ENCODE results near the gene LHFPL6.

The LHFPL6 gene

DNA sequence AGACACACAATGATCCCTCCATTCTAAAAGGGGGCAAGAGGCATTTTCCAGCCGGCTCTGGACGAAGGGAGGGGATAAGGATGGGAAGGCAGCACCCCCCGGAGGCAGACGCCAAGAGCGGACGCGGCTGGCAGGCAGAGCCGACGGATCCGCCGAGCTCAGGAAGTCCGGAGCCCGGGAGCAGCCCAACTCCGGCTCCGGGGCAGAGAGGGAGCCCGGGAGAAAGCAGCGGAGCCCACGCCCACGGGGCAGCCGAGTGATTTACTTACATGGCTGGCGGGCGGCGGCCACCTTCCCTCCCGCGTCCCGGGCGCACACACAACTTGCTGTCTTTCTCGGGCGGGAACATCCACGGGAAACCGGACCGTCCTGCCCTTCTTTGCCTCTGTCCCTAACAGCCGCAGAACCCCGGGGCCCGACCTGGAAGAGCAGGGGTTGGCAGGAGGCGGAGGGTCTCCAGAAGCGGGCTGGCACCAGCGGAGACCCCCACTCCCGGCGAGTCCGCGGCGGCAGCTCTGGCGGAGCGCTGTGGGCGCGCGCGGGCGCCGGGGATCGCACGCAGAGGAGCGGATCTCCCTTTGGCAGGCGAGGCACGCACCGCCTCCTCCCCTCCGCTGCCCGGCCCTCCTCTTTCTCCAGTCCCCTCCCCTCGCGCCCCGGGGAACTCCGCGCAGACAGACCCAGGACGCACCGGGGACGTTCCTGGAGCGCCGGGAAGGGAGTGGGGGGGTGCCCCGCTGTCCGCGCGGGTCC lies at the start of gene LHFPL6:
LHFPL6 (minus strand) TSS at position 580 of the 753 bp plus-strand sequence.
- Mint-ChIP-seq H3K36me3 (no peaks in the 10 kb centered on the region), H3K27ac (no peak within 1 kb of the TSS), H3K4me1 (peaks cover 7% of the 10 kb centered on the region), H3K27me3 (peaks cover 32% of the 10 kb centered on the region), H3K4me3 (peak within 1 kb of the TSS; percentile 79), H3K9me3 (no peaks in the 10 kb centered on the region)

DNA sequence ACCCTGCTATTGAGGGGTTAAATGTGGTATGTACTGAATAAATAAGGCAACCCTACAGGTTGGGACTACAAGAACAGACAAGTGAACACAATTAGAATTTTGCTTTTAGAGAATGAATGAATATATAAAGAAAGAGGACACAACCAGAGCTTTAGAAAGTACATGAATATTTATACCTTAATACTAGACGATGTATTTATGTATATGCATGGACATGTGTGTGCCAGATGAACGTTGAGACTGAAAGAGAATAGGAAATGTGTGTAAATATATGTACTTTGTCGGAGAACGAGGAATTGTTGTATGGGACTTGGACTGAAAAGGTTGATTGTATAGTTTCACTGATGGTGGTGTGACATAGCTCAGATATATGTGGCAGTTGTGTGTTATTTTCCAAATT lies 43.1 kb upstream of the LHFPL6 start:
- Mint-ChIP-seq H3K9me3 (no peaks in the 10 kb centered on the region), H3K4me1 (no peaks in the 10 kb centered on the region), H3K36me3 (no peaks in the 10 kb centered on the region), H3K27ac (no peak overlapping the region), H3K27me3 (peaks cover 1% of the 10 kb centered on the region), H3K4me3 (no peak overlapping the region)

DNA sequence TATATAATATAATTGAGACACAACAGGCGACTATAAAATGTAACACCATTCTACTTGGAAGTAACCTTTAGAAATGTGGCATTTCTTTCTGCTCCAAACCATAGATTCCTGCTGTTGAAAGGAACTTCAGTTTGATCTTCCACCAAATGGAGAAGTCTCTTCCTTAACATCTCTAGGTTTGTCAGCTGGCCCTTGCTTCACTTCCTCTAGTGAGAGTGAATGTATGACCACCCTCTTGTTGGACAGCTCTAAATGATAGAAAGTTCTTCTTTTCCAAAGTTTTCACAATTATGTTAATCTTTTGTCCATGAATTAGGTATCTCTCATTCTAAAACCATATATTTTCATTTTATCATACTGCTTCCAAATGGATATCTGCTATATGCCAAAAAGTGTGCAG lies 38.7 kb upstream of the LHFPL6 start:
- Mint-ChIP-seq H3K36me3 (peaks cover 4% of the 10 kb centered on the region), H3K9me3 (no peaks in the 10 kb centered on the region), H3K4me1 (no peaks in the 10 kb centered on the region), H3K27ac (no peak overlapping the region), H3K4me3 (no peak overlapping the region), H3K27me3 (peaks cover 14% of the 10 kb centered on the region)

DNA sequence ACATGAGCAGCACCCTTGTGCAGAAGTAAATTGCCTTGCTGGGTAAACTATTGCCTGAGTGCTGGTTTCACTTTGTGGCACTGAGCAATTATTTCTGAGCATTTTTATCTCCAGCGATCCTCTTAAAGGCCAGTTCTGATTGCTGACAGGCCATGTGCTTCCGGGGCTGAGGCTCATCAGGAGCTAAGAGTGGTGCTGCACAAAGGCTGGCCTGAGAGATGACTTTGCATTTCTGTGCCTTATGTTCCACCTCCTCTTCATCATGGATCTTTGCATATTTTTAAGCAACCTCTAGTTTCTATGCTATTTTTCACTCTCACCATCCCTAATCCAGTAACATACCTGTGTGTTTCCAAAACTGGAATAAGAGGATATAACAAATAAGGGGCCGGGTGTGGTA lies 34.9 kb upstream of the LHFPL6 start:
- Mint-ChIP-seq H3K4me3 (no peak overlapping the region), H3K36me3 (peaks cover 4% of the 10 kb centered on the region), H3K4me1 (no peaks in the 10 kb centered on the region), H3K27me3 (peaks cover 14% of the 10 kb centered on the region), H3K9me3 (no peaks in the 10 kb centered on the region), H3K27ac (no peak overlapping the region)

DNA sequence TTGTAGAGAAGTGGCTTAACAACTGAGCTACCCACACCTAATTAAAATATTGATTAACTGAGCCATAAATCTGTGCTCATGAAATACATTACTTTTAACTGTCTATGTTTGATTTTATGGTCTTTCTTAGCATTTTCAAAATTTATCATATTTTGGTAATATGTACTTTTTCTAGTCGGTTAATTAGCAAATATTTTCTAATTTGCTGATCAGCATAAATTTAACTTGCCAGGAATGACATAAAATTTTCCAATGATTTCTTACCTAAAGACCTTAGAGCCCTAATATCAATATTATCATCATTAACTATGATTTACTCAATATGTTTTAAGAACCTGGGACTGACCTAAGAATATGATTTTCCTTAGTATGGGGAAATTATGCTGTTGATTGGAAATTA lies 32.6 kb upstream of the LHFPL6 start:
- Mint-ChIP-seq H3K27me3 (peaks cover 18% of the 10 kb centered on the region), H3K9me3 (peaks cover 19% of the 10 kb centered on the region), H3K27ac (no peak overlapping the region), H3K36me3 (peaks cover 8% of the 10 kb centered on the region), H3K4me1 (no peaks in the 10 kb centered on the region), H3K4me3 (no peak overlapping the region)

DNA sequence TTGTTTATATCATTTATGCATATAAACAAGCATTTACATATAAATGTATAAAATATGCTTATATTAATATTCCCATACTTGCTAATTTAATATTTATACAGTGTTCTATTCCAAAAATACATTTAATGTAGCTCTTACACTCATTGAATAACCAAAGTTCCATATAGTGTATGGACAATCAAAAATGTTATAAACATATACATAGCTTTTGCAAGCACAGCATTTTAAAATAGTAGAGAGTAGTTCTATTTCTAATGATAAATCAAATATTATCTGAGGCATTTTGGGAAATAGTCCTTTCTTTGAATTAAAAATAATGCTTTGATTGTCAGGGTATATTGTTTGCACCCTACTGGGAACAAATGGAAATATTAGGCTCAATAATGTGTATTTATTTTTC lies 30.0 kb upstream of the LHFPL6 start:
- no peak overlapping the region for H3K4me3 Mint-ChIP-seq
- H3K27ac Mint-ChIP-seq: no peak overlapping the region
- H3K4me1 Mint-ChIP-seq: no peaks in the 10 kb centered on the region
- peaks cover 19% of the 10 kb centered on the region for H3K9me3 Mint-ChIP-seq
- peaks cover 6% of the 10 kb centered on the region for H3K36me3 Mint-ChIP-seq
- H3K27me3 Mint-ChIP-seq: peaks cover 9% of the 10 kb centered on the region

DNA sequence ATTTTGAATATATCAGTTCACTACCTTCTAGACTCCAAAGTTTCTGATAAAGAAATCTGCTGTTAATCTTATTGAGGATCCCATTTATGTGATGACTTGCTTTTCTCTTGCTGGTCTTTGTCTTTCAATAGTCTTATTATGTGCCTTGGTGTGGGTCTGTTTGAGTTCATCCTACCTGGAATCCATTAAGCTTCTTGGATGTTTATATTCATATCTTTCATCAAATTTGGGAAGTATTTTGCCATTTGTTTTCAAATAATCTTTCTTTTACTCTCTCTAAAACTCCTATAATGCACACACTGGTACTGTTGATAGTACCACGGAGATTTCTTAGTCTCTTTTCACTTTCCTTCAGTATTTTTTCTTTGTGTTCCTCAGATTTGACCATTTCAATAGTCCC lies 28.3 kb upstream of the LHFPL6 start:
- Mint-ChIP-seq H3K36me3 (peaks cover 6% of the 10 kb centered on the region), H3K27ac (no peak overlapping the region), H3K9me3 (peaks cover 19% of the 10 kb centered on the region), H3K4me3 (no peak overlapping the region), H3K4me1 (no peaks in the 10 kb centered on the region), H3K27me3 (peaks cover 9% of the 10 kb centered on the region)

DNA sequence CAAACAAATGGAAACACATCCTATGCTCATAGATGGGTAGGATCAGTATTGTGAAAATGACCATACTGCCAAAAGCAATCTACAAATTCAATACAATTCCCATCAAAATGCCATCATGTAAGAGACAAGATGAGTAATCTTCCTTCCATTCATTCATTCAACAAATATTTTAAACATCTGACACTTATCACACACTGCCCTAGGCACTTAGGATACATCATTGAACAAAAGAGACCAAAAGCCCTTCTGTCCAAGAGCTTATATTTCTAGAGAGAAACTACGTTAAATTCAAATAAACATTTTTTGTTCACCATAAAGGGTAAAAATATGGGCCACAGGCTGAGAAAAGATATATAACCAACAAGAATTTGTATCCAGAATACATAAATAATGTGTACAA lies 20.5 kb upstream of the LHFPL6 start:
- H3K36me3 Mint-ChIP-seq: no peaks in the 10 kb centered on the region
- no peak overlapping the region for H3K4me3 Mint-ChIP-seq
- no peaks in the 10 kb centered on the region for H3K9me3 Mint-ChIP-seq
- H3K27me3 Mint-ChIP-seq: peaks cover 5% of the 10 kb centered on the region
- no peaks in the 10 kb centered on the region for H3K4me1 Mint-ChIP-seq
- H3K27ac Mint-ChIP-seq: no peak overlapping the region

DNA sequence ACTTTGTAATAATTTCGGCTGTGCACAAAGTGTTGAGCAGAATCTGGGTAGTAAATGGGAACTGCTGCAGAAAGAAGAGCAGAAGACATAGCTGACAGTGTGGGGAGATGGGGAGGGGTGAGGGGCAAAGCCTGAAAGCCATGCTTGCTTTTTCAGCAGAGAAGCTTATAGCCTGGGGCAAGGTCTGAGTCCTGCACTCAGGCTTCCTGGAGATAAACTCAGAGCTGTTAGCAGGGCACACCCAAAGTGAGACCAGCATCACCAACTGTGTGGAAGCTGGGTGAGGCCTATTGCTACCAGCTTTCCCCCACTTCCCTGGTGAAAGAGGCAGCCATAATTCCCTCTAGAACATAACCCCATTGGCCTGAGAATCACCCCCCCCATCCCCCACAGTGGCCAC lies 15.6 kb upstream of the LHFPL6 start:
- Mint-ChIP-seq H3K36me3 (no peaks in the 10 kb centered on the region), H3K9me3 (no peaks in the 10 kb centered on the region), H3K4me3 (no peak overlapping the region), H3K27ac (no peak overlapping the region), H3K4me1 (no peaks in the 10 kb centered on the region), H3K27me3 (peaks cover 5% of the 10 kb centered on the region)

DNA sequence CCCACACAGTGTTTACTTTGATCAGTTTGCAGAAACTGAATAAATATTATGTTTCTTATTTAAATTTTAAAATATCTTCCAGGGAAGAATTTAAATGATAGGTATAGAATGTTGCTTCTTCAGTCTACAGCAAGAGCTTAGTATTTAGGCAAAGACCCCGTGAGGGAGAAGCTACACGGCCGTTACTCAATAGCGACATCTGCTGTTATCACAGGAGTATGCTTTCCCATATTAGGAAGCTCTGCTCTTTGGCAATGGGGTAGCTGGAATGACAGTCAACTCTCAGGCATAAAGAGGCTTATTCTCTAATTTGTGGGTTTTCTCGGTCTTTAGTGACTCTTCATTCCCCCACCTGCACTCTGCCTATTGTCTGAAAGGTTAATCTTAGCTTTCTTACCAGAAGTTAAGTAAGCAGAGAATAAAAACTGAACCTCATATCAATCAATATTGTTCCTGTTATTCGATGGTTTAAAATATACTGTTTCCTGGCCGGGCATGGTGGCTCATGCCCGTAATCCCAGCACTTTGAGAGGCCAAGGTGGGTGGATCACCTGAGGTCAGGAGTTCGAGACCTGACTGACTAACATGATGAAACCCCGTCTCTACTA lies 13.2 kb upstream of the LHFPL6 start:
- no peaks in the 10 kb centered on the region for H3K36me3 Mint-ChIP-seq
- no peak overlapping the region for H3K27ac Mint-ChIP-seq
- peaks cover 5% of the 10 kb centered on the region for H3K27me3 Mint-ChIP-seq
- no peaks in the 10 kb centered on the region for H3K9me3 Mint-ChIP-seq
- H3K4me3 Mint-ChIP-seq: no peak overlapping the region
- H3K4me1 Mint-ChIP-seq: no peaks in the 10 kb centered on the region

DNA sequence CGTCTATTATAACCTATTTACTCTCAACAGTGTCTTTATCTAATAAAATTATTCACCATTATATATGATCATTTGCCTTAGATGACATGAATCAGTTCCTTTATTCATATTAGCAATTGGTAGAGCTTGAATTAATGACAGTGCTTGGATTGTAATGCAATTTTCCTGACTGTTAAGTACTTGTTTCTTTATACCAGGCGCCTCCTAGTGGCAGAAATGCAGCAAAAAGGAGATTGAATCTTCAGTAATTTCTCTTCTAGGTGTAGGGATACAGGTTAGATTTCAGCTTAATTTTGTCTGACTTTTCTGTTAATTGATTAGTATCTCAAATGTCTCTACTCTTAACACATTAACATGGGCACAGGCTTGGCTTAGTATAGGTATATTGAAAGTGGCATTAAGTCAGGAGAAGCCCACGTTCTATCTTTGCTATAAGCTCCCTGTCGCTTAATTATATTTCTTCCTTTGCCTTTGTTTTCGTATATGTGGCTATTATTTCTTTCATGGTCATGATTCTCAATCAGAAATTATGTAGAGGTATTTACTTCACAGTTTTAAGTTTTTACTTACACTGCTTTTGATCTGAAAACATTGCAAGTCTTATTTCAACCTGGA lies 9.1 kb upstream of the LHFPL6 start:
- H3K36me3 Mint-ChIP-seq: no peaks in the 10 kb centered on the region
- no peaks in the 10 kb centered on the region for H3K4me1 Mint-ChIP-seq
- H3K4me3 Mint-ChIP-seq: no peak overlapping the region
- H3K27ac Mint-ChIP-seq: no peak overlapping the region
- peaks cover 2% of the 10 kb centered on the region for H3K27me3 Mint-ChIP-seq
- H3K9me3 Mint-ChIP-seq: no peaks in the 10 kb centered on the region

DNA sequence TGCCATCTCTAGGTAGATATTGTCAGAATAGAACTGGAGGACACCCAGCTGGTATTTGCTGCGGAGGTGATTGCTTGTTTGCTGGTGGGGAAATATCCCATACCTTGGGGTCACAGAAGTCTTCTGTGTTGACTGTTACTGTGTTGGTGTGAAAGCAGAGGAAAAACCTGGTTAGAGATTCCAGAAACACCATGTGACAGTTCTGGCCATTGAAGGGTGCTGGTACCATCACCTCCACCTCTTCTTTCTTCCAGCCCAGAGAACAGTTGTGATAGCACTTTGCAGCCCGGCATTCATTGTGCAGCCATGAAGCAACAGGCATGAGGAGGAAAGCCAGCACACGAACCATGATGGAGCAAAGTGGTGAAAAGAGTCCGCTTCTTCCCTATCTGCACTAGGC lies 4.9 kb upstream of the LHFPL6 start:
- Mint-ChIP-seq H3K27me3 (peaks cover 11% of the 10 kb centered on the region), H3K4me1 (no peaks in the 10 kb centered on the region), H3K4me3 (no peak overlapping the region), H3K27ac (no peak overlapping the region), H3K36me3 (no peaks in the 10 kb centered on the region), H3K9me3 (no peaks in the 10 kb centered on the region)

DNA sequence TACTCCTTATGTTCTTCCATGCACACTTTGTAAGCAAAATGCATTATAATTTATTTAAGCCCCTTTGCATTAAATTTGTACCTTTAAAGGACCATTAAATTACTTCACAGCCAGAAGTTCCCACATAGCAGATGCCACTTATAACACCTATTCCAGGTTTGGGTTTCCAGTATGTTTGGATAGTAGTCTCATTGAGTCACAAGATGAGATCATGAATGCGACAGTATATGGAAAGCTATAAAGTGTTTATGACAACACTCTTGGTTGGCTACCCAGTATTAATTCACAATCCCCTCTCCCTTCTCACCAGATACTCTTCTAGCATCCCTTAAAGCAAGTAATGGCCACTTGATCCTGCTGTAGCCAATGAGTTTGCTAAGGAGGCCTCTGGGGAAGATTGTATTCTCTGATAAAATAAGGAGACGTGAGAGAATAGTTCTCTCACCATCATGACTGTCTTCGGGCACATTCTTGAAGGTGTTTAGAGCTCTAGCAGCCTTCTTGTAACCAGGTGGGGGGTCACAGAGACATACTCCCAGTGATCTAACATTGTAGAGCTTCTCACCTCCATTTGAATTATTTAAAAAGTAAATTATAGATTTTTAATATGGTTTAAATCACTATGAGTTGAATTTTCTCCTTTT lies 2.8 kb upstream of the LHFPL6 start:
- Mint-ChIP-seq H3K27ac (no peak overlapping the region), H3K36me3 (no peaks in the 10 kb centered on the region), H3K4me3 (no peak overlapping the region), H3K9me3 (no peaks in the 10 kb centered on the region), H3K4me1 (peaks cover 7% of the 10 kb centered on the region), H3K27me3 (peaks cover 25% of the 10 kb centered on the region)

DNA sequence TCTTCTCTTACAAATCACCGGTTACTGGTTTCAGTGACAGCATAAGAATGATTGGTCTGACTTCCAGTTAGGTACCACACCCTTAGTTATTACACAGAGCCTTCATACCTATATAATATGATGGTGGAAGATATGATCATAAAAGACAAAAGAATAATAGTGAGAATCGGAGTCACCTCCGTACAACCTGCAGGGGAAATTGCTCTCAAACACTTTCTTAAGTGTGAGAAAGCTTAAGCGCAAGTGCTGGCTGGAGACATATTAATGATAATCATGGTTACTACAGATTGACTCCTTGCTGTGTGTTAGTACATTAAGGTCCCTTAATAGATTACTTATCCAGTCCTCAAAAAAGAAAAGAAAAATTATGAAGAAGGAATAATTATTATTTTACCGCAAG lies 1.8 kb upstream of the LHFPL6 start:
- peaks cover 32% of the 10 kb centered on the region for H3K27me3 Mint-ChIP-seq
- H3K4me3 Mint-ChIP-seq: no peak overlapping the region
- no peaks in the 10 kb centered on the region for H3K9me3 Mint-ChIP-seq

DNA sequence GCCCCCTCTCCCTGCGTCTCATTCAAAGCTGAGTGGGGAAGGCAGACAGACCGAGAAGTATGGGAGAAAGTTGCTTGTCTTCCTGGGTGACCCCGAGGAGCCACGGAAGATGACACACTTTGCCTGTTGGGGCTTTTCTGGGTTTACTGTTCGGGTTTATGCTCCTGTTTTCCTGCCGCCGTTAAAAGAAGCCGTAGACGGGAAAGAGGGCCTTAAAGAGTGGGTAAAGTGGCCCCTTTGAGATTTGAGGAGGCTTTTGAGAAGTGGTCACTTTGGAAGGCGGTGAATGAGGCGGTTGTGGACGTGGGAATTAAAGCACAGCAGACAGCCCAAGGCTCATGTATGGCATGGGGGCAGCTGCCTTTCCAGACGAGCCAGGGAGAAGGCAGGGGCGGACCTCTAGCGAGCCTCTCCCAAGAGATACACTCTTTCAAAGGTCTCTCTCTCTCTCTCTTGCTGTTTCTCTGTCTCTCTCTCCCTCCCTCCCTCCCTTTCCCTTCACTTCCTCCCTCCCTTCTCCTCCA lies 493 bp upstream of the LHFPL6 start:
- Mint-ChIP-seq H3K27ac (no peak overlapping the region), H3K36me3 (no peaks in the 10 kb centered on the region), H3K9me3 (no peaks in the 10 kb centered on the region), H3K4me1 (peaks cover 7% of the 10 kb centered on the region), H3K4me3 (peak overlapping the region; percentile 79), H3K27me3 (peaks cover 32% of the 10 kb centered on the region)

More for the DNA sequence above, 1.8 kb upstream of the LHFPL6 start:
- Mint-ChIP-seq H3K27ac (no peak overlapping the region), H3K4me1 (peaks cover 7% of the 10 kb centered on the region), H3K36me3 (no peaks in the 10 kb centered on the region)

DNA sequence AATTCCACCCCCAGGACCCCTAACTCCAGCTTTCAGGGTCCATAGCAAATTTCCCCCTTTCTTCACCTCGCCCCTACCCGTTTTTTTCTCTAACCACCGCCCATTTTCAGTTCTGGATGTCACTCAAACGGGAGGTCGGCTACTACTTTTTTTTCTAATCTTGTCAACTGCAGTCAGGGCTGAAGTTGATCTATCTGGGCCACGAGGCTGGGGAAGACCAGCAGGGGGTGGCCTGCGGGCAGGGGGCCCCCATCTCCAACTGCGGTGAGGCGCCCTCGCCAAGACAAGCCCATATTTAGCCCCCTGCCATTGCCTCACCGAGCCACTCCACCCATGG lies 748 bp downstream of the LHFPL6 start:
- no peaks in the 10 kb centered on the region for H3K9me3 Mint-ChIP-seq
- H3K4me3 Mint-ChIP-seq: peak overlapping the region; percentile 76
- H3K27ac Mint-ChIP-seq: no peak overlapping the region
- H3K27me3 Mint-ChIP-seq: peaks cover 34% of the 10 kb centered on the region
- peaks cover 7% of the 10 kb centered on the region for H3K4me1 Mint-ChIP-seq
- H3K36me3 Mint-ChIP-seq: no peaks in the 10 kb centered on the region
